ENCODE measurements around the gene SLC49A3. TPM values are rescaled to one million over a fixed set of nuclear protein-coding genes. Genes with fewer than 3 reads are reported as not detected.

The SLC49A3 gene
- total RNA-seq, 1 donor from 2014 or later, result 6.2 TPM

- Mint-ChIP-seq H3K4me3 (ENCODE audit: unreplicated experiment) (no peak overlapping the region), H3K27me3 (ENCODE audit: low read depth, unreplicated experiment) (peaks cover 3% of the 10 kb centered on the region)
Observed at GRCh38 chr4:681736-682451, 7.1 kb downstream of the SLC49A3 start.

GRCh38 chr4:680928-681645 is 7.9 kb downstream of the SLC49A3 start:
- no peak overlapping the region for H3K9ac ChIP-seq (ENCODE audit: low read length)

More at GRCh38 chr4:681736-682451, 7.1 kb downstream of the SLC49A3 start:
- FAIRE-seq (no peak), DNase-seq (ENCODE audit: low read depth) (no peak)
- Histone ChIP-seq H2AFZ (ENCODE audit: low read depth, low read length) (no peak overlapping the region), H3K9me3 (ENCODE audit: insufficient read depth, low read depth, low read length) (no peaks in the 10 kb centered on the region), H3K79me2 (ENCODE audit: insufficient read depth, low read length) (no peaks in the 10 kb centered on the region), H3K4me1 (ENCODE audit: insufficient read depth, low read length) (peaks cover 8% of the 10 kb centered on the region), H3K27me3 (ENCODE audit: insufficient read depth, low read length) (no peaks in the 10 kb centered on the region), H3K27ac (ENCODE audit: low read depth, low read length) (no peak overlapping the region), H3K9ac (ENCODE audit: low read length) (no peak overlapping the region), H4K20me1 (ENCODE audit: insufficient read depth, low read length) (no peaks in the 10 kb centered on the region), H3K36me3 (ENCODE audit: insufficient read depth, low read length) (no peaks in the 10 kb centered on the region), H3K4me2 (ENCODE audit: low read length) (no peak overlapping the region), H3K4me3 (ENCODE audit: insufficient read depth, low read depth, low read length) (no peak overlapping the region)
- Mint-ChIP-seq H3K9me3 (ENCODE audit: unreplicated experiment) (no peaks in the 10 kb centered on the region), H3K27ac (ENCODE audit: unreplicated experiment) (no peak overlapping the region), H3K36me3 (ENCODE audit: low read depth, unreplicated experiment) (peaks cover 4% of the 10 kb centered on the region), H3K4me1 (ENCODE audit: low read depth, unreplicated experiment) (peaks cover 15% of the 10 kb centered on the region)
- TF ChIP-seq CTCF (IDR thresholded peaks at IDR 0.05; ENCODE audit: insufficient read depth, low read depth, low read length) (no peak), EZH2 (IDR thresholded peaks at IDR 0.05; ENCODE audit: insufficient read depth, low read length) (no peak)

More at GRCh38 chr4:680928-681645, 7.9 kb downstream of the SLC49A3 start:
- H3K79me2 ChIP-seq (ENCODE audit: insufficient read depth, low read length), result no peaks in the 10 kb centered on the region
- H3K4me1 Mint-ChIP-seq (ENCODE audit: low read depth, unreplicated experiment), result peaks cover 15% of the 10 kb centered on the region
- DNase-seq (ENCODE audit: low read depth) (no peak), FAIRE-seq (no peak)
- H3K36me3 ChIP-seq (ENCODE audit: insufficient read depth, low read length), result no peaks in the 10 kb centered on the region
- no peaks in the 10 kb centered on the region for H3K27me3 ChIP-seq (ENCODE audit: insufficient read depth, low read length)
- TF ChIP-seq CTCF (IDR thresholded peaks at IDR 0.05; ENCODE audit: insufficient read depth, low read depth, low read length), result no peak
- TF ChIP-seq EZH2 (IDR thresholded peaks at IDR 0.05; ENCODE audit: insufficient read depth, low read length), result no peak
- no peak overlapping the region for H3K4me3 Mint-ChIP-seq (ENCODE audit: unreplicated experiment)
- H3K9me3 ChIP-seq (ENCODE audit: insufficient read depth, low read depth, low read length), result no peaks in the 10 kb centered on the region
- no peak overlapping the region for H3K27ac ChIP-seq (ENCODE audit: low read depth, low read length)
- H3K4me1 ChIP-seq (ENCODE audit: insufficient read depth, low read length), result peaks cover 6% of the 10 kb centered on the region
- no peaks in the 10 kb centered on the region for H3K9me3 Mint-ChIP-seq (ENCODE audit: unreplicated experiment)
- H4K20me1 ChIP-seq (ENCODE audit: insufficient read depth, low read length), result no peaks in the 10 kb centered on the region
- peaks cover 4% of the 10 kb centered on the region for H3K36me3 Mint-ChIP-seq (ENCODE audit: low read depth, unreplicated experiment)
- H3K4me2 ChIP-seq (ENCODE audit: low read length), result peak overlapping the region; percentile 80
- H3K4me3 ChIP-seq (ENCODE audit: insufficient read depth, low read depth, low read length), result peak overlapping the region; percentile 17
- H3K27ac Mint-ChIP-seq (ENCODE audit: unreplicated experiment), result no peak overlapping the region
- H3K27me3 Mint-ChIP-seq (ENCODE audit: low read depth, unreplicated experiment), result peaks cover 3% of the 10 kb centered on the region
- H2AFZ ChIP-seq (ENCODE audit: low read depth, low read length), result peak overlapping the region; percentile 52
